ENCODE measurements around the gene C6orf132. TPM values are rescaled to one million over a fixed set of nuclear protein-coding genes. Genes with fewer than 3 reads are reported as not detected.

C6orf132 gene
- total and polyA plus RNA-seq, 2 of the 8 experiments (the other 6 are each of a cell fraction or from before 2014, with no cell fraction given) = 31.5 to 64.0 TPM

DNA sequence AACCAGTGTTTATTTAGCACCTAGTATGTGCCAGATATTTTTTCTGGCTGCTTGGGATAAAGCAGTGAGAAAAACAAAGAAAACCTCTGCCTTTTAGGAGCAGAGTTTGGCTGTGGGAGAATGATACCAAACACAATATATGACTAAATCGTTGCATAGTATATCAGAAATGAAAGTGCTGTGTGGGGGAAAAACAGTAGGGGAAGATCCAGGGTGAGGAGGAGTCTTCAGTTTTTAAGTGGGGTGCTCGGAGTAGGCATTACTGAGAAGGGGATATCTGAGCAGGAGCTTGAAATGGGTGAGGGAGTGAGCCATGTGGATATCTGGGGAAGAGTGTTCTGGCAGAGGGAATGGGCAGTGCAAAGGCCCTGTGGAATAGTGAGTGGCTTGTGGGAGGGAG lies 69.1 kb downstream of the C6orf132 start:
- H4K91ac ChIP-seq (replicated peaks; ENCODE audit: insufficient read length, low read length) = no peak overlapping the region
- no peak overlapping the region for H2BK12ac ChIP-seq (ENCODE audit: low read depth, low read length)
- H4K5ac ChIP-seq (ENCODE audit: insufficient read length, low read depth, low read length) = no peak overlapping the region
- no peak overlapping the region for H3K14ac ChIP-seq (ENCODE audit: insufficient read length)
- no peak overlapping the region for H2BK5ac ChIP-seq (ENCODE audit: low read depth, low read length)
- H2BK15ac ChIP-seq (ENCODE audit: low read length) = no peak overlapping the region
- POLR2A ChIA-PET (ENCODE audit: partially characterized antibody) = interaction anchor here (0.6 to 1.8 kb wide), 5 partner anchors 11 to 98 kb away, joined by 3 to 8 read pairs (median 3); no protein-coding TSS in a partner anchor
- no peaks in the 10 kb centered on the region for H3K27me3 ChIP-seq (replicated peaks in 1 of 4; ENCODE audit: control insufficient read depth in 3 of 4, extremely low read depth in 1 of 4, insufficient read depth in 3 of 4, low read length in 3 of 4)
- no peak for DNase-seq (ENCODE audit: low read depth in 1 of 2, low spot score in 2 of 2)
- H3K4ac ChIP-seq (replicated peaks; ENCODE audit: insufficient read length, low read depth, low read length) = no peak overlapping the region
- H3K23ac ChIP-seq (ENCODE audit: insufficient read length) = no peak overlapping the region
- no peak for FAIRE-seq
- H2BK120ac ChIP-seq (replicated peaks; ENCODE audit: low read depth, low read length) = no peak overlapping the region
- H3K9me3 ChIP-seq (ENCODE audit: insufficient read depth in 2 of 2, low read depth in 1 of 2, low read length in 1 of 2) = no peaks in the 10 kb centered on the region
- no peak overlapping the region for H4K8ac ChIP-seq (ENCODE audit: extremely low read depth, insufficient read depth, low read length)
- no peak overlapping the region for H3K9ac ChIP-seq (replicated peaks in 1 of 4; ENCODE audit: extremely low read depth in 1 of 4, low read depth in 3 of 4, low read length in 3 of 4)
- H3K27ac ChIP-seq (ENCODE audit: low read depth, low read length) = no peak overlapping the region
- no peak overlapping the region for H3K18ac ChIP-seq (ENCODE audit: extremely low read depth, low read length)
- H2AK5ac ChIP-seq (ENCODE audit: low read depth, low read length) = no peak overlapping the region
- H4K20me1 ChIP-seq (replicated peaks in 1 of 2; ENCODE audit: control insufficient read depth in 1 of 2, insufficient read depth in 2 of 2, low read length in 2 of 2) = peaks cover 0 to 2% of the 10 kb centered on the region in 2 experiments
- no peaks in the 10 kb centered on the region for H3K23me2 ChIP-seq (ENCODE audit: low read depth, low read length)
- 90% methylated on average over 2 of the region's 2 CpGs; no CpG with 5 or more reads in 1 of the 2 experiments for WGBS, 2 experiments (ENCODE audit: extremely low coverage in 1 of 2, insufficient coverage in 1 of 2, insufficient read length in 1 of 2, insufficient replicate concordance in 2 of 2, low coverage in 1 of 2, low lambda C conversion rate in 2 of 2, missing lambda C conversion rate in 1 of 2)
- H3K79me1 ChIP-seq (ENCODE audit: low read depth, low read length) = no peaks in the 10 kb centered on the region
- no peak overlapping the region for H2BK20ac ChIP-seq (ENCODE audit: low read length)
- H3K79me2 ChIP-seq (ENCODE audit: control insufficient read depth in 1 of 2, insufficient read depth in 2 of 2, low read length in 2 of 2) = no peaks in the 10 kb centered on the region
- H3K4me2 ChIP-seq (ENCODE audit: insufficient read depth in 1 of 2, low read depth in 2 of 2, low read length in 2 of 2) = no peak overlapping the region
- no peaks in the 10 kb centered on the region for H3K4me1 ChIP-seq (replicated peaks in 1 of 4; ENCODE audit: control insufficient read depth in 3 of 4, insufficient read depth in 4 of 4, low read length in 3 of 4)
- peaks cover 10 to 41% (median 36%) of the 10 kb centered on the region in 4 experiments for H3K36me3 ChIP-seq (ENCODE audit: control insufficient read depth in 2 of 4, insufficient read depth in 4 of 4, low read length in 3 of 4)
- H3K4me3 ChIP-seq (ENCODE audit: extremely low read depth in 1 of 4, insufficient read depth in 2 of 4, low read depth in 3 of 4, low read length in 4 of 4) = no peak overlapping the region
- no peak overlapping the region for H3K56ac ChIP-seq (replicated peaks; ENCODE audit: insufficient read length, low read depth, low read length)
- CTCF ChIA-PET (ENCODE audit: partially characterized antibody) = interaction anchor here (0.6 to 18.4 kb wide), 17 partner anchors 10 to 474 kb away, joined by 3 to 313 read pairs (median 3); partner anchors contain the start of gene TOMM6
- no peak overlapping the region for H2AFZ ChIP-seq (ENCODE audit: low read length)
- TF ChIP-seq SP1 (IDR thresholded peaks at IDR 0.05; ENCODE audit: low read depth, low read length) (no peak), HDAC2 (IDR thresholded peaks at IDR 0.05; ENCODE audit: borderline replicate concordance in 1 of 2, low read depth in 2 of 2, low read length in 2 of 2) (no peak), TAF1 (IDR thresholded peaks at IDR 0.05; ENCODE audit: low read depth, low read length) (no peak)
- TF ChIP-seq, protein P1, sequence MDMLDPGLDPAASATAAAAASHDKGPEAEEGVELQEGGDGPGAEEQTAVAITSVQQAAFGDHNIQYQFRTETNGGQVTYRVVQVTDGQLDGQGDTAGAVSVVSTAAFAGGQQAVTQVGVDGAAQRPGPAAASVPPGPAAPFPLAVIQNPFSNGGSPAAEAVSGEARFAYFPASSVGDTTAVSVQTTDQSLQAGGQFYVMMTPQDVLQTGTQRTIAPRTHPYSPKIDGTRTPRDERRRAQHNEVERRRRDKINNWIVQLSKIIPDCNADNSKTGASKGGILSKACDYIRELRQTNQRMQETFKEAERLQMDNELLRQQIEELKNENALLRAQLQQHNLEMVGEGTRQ (IDR thresholded peaks at IDR 0.05; ENCODE audit: low read length) = no peak

All from H1 (cell line).